Measurements from ENCODE around the gene MKKS.

The MKKS gene

DNA sequence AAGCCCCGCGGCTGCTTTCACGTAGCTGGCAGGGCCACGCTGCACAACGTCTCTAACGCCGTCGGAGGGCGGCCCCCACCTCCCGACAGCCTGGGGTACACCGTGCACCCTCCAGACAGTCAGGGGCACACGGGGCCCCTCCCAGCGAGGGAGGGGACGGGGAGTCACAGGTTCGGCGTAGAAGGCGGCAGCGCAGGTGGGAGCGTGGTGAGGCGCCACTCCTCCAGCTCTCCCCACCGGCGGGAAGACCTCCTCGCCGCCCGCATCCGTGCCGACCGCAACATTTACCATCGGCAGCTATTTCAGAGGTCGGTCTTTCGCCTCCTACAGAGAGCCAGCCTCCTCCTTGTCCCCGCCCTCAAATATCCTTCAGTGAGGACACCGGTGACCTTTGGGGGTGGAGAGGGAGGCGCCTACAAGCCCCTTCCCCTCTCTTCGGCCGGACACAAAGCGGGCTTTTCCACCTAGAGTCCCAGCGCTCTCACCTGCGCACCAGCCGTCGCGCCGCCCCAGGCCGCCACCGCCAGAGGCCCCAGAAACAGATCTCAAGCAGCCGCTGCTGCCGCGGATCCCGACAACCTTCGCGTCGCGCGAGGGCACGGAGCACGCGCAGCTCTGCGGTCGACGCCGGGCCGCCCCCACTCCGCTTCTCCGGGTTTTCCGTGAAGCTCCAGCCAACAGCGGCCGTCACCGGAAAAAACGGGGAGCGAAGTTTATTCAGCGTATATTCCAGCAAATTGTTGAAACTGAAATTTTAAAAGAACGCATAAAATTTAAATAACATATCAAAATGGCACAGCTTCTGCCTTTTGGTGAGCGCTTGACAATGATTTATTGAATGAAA lies at the start of gene MKKS:
Gene MKKS (minus strand): TSS at position 600 of the 844 bp plus-strand sequence. CDS start 20,708 bp downstream, outside the sequence.
- peak; percentile 66 for DNase-seq (ENCODE audit: extremely low read depth, low read depth)
- H3K4me3 ChIP-seq (replicated peaks; ENCODE audit: low read depth, low read length), result peak within 1 kb of the TSS; percentile 76
- TF ChIP-seq, protein P1, sequence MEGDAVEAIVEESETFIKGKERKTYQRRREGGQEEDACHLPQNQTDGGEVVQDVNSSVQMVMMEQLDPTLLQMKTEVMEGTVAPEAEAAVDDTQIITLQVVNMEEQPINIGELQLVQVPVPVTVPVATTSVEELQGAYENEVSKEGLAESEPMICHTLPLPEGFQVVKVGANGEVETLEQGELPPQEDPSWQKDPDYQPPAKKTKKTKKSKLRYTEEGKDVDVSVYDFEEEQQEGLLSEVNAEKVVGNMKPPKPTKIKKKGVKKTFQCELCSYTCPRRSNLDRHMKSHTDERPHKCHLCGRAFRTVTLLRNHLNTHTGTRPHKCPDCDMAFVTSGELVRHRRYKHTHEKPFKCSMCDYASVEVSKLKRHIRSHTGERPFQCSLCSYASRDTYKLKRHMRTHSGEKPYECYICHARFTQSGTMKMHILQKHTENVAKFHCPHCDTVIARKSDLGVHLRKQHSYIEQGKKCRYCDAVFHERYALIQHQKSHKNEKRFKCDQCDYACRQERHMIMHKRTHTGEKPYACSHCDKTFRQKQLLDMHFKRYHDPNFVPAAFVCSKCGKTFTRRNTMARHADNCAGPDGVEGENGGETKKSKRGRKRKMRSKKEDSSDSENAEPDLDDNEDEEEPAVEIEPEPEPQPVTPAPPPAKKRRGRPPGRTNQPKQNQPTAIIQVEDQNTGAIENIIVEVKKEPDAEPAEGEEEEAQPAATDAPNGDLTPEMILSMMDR (IDR thresholded peaks at IDR 0.05; ENCODE audit: low read depth, low read length, missing control alignments), result no peak

GRCh38 chr20:10483691-10484090 lies 49.7 kb upstream of the MKKS start:
- TF ChIP-seq, protein P1 (IDR thresholded peaks at IDR 0.05; ENCODE audit: low read depth, low read length, missing control alignments), result no peak
- no peak overlapping the region for H3K4me3 ChIP-seq (replicated peaks; ENCODE audit: low read depth, low read length)
- DNase-seq (ENCODE audit: extremely low read depth, low read depth), result no peak

DNA sequence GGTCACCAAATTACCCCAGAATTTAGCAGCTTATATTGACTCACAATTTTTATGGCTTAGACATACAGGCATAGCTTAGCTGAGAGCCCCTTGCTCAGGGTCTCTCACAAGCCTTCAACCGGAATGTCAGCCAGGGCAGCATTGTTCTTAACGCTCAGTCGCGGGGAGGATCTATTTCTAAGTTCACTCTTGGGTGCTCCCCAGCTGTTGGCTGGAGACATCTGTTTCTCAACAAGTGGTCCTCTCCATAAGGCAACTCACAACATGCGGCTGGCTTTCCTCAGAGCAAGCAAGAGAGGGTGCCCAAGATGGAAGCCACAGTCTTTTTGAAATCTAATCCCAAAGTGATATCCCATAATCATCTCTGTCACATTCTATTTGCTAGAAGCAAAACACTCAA lies 47.7 kb upstream of the MKKS start:
- TF ChIP-seq, protein P1 (IDR thresholded peaks at IDR 0.05; ENCODE audit: low read depth, low read length, missing control alignments), result no peak
- H3K4me3 ChIP-seq (replicated peaks; ENCODE audit: low read depth, low read length), result no peak overlapping the region
- DNase-seq (ENCODE audit: extremely low read depth, low read depth), result no peak

DNA sequence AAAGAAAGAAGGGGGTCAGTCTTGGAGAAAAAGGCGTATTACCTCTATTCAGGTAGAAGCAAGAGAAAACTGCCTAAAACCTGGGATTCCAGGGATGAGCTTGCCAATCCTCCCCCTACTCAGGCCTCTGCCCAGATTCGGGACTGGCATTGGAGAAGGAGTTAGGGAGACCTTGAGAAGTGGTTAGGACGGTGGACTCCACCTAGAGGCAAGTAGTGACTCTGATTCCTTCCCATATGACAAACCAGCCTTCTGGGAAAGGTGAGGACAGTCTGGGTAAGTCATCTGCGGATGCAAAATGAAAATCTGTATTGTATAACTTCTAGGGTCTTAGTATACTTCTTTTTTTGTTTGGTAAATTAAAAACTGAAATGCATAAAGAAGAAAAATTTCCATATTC lies 44.9 kb upstream of the MKKS start:
- DNase-seq (ENCODE audit: extremely low read depth, low read depth), result no peak
- no peak overlapping the region for H3K4me3 ChIP-seq (replicated peaks; ENCODE audit: low read depth, low read length)
- TF ChIP-seq, protein P1 (IDR thresholded peaks at IDR 0.05; ENCODE audit: low read depth, low read length, missing control alignments), result no peak

GRCh38 chr20:10478205-10478604 lies 44.2 kb upstream of the MKKS start:
- DNase-seq (ENCODE audit: extremely low read depth, low read depth), result no peak
- TF ChIP-seq, protein P1 (IDR thresholded peaks at IDR 0.05; ENCODE audit: low read depth, low read length, missing control alignments), result no peak
- no peak overlapping the region for H3K4me3 ChIP-seq (replicated peaks; ENCODE audit: low read depth, low read length)

DNA sequence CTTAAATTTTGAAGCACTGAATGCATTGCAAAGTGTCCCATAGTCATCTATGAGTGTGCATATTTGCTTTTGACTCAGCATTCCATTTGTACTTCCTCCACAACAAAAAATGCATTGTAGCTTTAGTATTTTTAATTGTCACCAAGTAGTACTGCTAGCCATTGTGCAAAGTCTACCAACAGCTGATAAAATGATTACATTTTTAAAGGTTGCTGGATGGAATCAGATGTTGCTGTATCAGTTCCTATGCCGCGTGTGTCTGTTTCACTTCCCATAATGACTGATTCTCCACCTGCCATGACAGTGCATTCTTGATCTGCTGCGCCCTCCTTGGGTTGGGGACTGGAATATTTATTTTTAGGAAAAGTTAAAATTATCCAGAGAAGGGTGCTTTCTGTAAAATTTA lies 42.3 kb upstream of the MKKS start:
- H3K4me3 ChIP-seq (replicated peaks; ENCODE audit: low read depth, low read length), result no peak overlapping the region
- no peak for DNase-seq (ENCODE audit: extremely low read depth, low read depth)
- TF ChIP-seq, protein P1 (IDR thresholded peaks at IDR 0.05; ENCODE audit: low read depth, low read length, missing control alignments), result no peak

All from HFF-Myc (cell line).